GM12892 (cell line): Measurements from ENCODE around the gene HOXA5.

Source experiments
- POLR2A ChIP-seq: IDR thresholded peaks from 2 replicates; pipeline ENCODE4 v1.6.1; 2011; ENCODE audit warnings: low read depth, low read length, control low read depth
- POLR2AphosphoS5 ChIP-seq: IDR thresholded peaks from 2 replicates; pipeline ENCODE4 v1.6.1; 2011; ENCODE audit warnings: low read depth, low read length, control low read depth
- TAF1 ChIP-seq: IDR thresholded peaks from 2 replicates; pipeline ENCODE4 v1.6.1; 2011; ENCODE audit warnings: low read depth, mild to moderate bottlenecking, control low read depth, low read length, borderline replicate concordance

- TF ChIP-seq TAF1 = no peak
- TF ChIP-seq POLR2AphosphoS5 = no peak
- no peak for TF ChIP-seq POLR2A
Observed at GRCh38 chr7:27185013-27185853, 41.8 kb upstream of the HOXA5 start, which contains the start of gene HOXA11.
